GM23248 (cell line): Measurements from ENCODE around the gene MBNL1. TPM values are rescaled to one million over a fixed set of nuclear protein-coding genes. Genes with fewer than 3 reads are reported as not detected.

Experiments used
- DNase-seq: peaks from one replicate; pipeline ENCODE4 v3.0.0-alpha.2; 2015
- H2AFZ ChIP-seq: fragments of 200-600 bp; sonication (generic); 2 replicates; pipeline ENCODE4 v1.6.1; 2016; ENCODE audit warnings: antibody characterized with exemption
- H3F3A ChIP-seq: fragments of 200-600 bp; sonication (generic); 2 replicates; pipeline ENCODE4 v1.6.1; 2016; ENCODE audit warnings: mild to moderate bottlenecking, antibody characterized with exemption, mixed run types; ENCODE audit not compliant: insufficient read depth
- H3K27ac ChIP-seq: fragments of 200-600 bp; sonication (generic); 2 replicates; pipeline ENCODE4 v1.5.1; 2016; ENCODE audit warnings: mild to moderate bottlenecking
- H3K27me3 ChIP-seq: fragments of 200-600 bp; sonication (generic); replicated peaks from 2 replicates; pipeline ENCODE4 v1.6.1; 2016; ENCODE audit warnings: mild to moderate bottlenecking; ENCODE audit not compliant: insufficient read depth
- H3K36me3 ChIP-seq: fragments of 200-600 bp; sonication (generic); 2 replicates; pipeline ENCODE4 v1.6.1; 2016; ENCODE audit warnings: low read depth, mild to moderate bottlenecking
- H3K4me1 ChIP-seq: fragments of 200-600 bp; sonication (generic); 2 replicates; pipeline ENCODE4 v1.6.1; 2016; ENCODE audit warnings: mild to moderate bottlenecking; ENCODE audit not compliant: insufficient read depth
- H3K4me2 ChIP-seq: fragments of 200-600 bp; sonication (generic); one replicate; pipeline ENCODE4 v1.6.1; 2016; ENCODE audit warnings: mild to moderate bottlenecking; ENCODE audit not compliant: unreplicated experiment
- H3K4me3 ChIP-seq: fragments of 200-600 bp; sonication (generic); 2 replicates; pipeline ENCODE4 v1.5.1; 2016; ENCODE audit warnings: mild to moderate bottlenecking
- H3K79me2 ChIP-seq: fragments of 200-600 bp; sonication (generic); 2 replicates; pipeline ENCODE4 v1.6.1; 2016; ENCODE audit warnings: mild to moderate bottlenecking; ENCODE audit not compliant: insufficient read depth
- H3K9ac ChIP-seq: fragments of 200-600 bp; sonication (generic); 2 replicates; pipeline ENCODE4 v1.6.1; 2016; ENCODE audit warnings: mild to moderate bottlenecking
- H3K9me2 ChIP-seq: fragments of 200-600 bp; sonication (generic); 2 replicates; pipeline ENCODE4 v1.6.1; 2016; ENCODE audit warnings: mixed run types, mild to moderate bottlenecking, moderate library complexity; ENCODE audit not compliant: insufficient read depth
- H3K9me3 ChIP-seq: fragments of 200-600 bp; sonication (generic); one replicate; pipeline ENCODE4 v1.6.1; 2017; ENCODE audit warnings: low read depth
- H4K20me1 ChIP-seq: fragments of 200-600 bp; sonication (generic); 2 replicates; pipeline ENCODE4 v1.6.0; 2016; ENCODE audit not compliant: insufficient read depth
- EZH2 ChIP-seq: fragments of 200-600 bp; sonication (generic); IDR thresholded peaks from 2 replicates; pipeline ENCODE4 v1.6.1; 2018; ENCODE audit warnings: antibody characterized with exemption, mild to moderate bottlenecking; ENCODE audit not compliant: insufficient read depth, poor library complexity, severe bottlenecking
- EZH2phosphoT487 ChIP-seq: fragments of 200-600 bp; sonication (generic); IDR thresholded peaks from 2 replicates; pipeline ENCODE4 v1.6.1; 2018; ENCODE audit warnings: antibody characterized with exemption, moderate library complexity, mild to moderate bottlenecking, low read depth; ENCODE audit not compliant: insufficient read depth
- whole genome bisulfite sequencing, 2 experiments: methylation state at CpG; one replicate each; pipeline ENCODE4 v1.1.6; 2015 to 2017; ENCODE audit warnings: low lambda C conversion rate in 2 of 2, low coverage in 1 of 2; ENCODE audit errors: missing lambda C conversion rate in 2 of 2; 5-methylcytosine and 5-hydroxymethylcytosine counted together
- in situ Hi-C: fragments of 300-500 bp; cut with MboI; formaldehyde crosslinking; loops from 2 replicates; pipeline ENCODE4 v1.15.0; 2020
- polyA plus RNA-seq: library from polyadenylated mRNA; unstranded; fragments of >200 nt; fragmentation: Nextera tagmentation; extraction: Ambion mirVana; gene quantifications from 2 replicates; pipeline ENCODE4 v1.2.1, GENCODE V29; 2016
- total RNA-seq: library from RNA; depleted of rRNA; stranded (reverse); fragments of >200 nt; shearing (Covaris generic); gene quantifications from 2 replicates; pipeline ENCODE4 v1.2.3, GENCODE V29; 2014

The MBNL1 gene
- total and polyA plus RNA-seq, 2 experiments from 2014 or later, result 89.5 to 262 TPM

DNA sequence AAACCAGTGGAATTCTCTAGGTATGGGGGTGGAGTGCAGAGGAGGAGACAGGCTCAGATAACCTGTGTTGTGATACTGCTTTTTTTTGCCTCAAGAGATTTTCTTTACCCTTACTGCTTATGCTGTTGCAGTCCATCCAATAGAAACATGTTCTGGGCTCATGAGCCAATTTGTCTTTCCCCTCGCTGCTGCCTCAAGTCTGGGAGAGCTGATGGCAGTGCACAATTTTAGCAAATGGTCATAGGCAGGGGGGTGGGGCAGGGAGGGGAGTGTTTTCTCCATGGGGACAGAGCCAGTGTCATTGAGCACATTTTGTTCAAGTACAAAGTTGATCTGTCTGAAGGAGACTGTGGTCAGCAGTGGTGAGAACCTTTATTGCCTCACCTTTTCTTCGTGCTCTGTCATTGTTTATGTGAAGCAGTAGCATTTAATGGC lies 134.9 kb downstream of the MBNL1 start:
- TF ChIP-seq EZH2phosphoT487, result no peak
- TF ChIP-seq EZH2, result no peak
- Histone ChIP-seq H3K9me3 (no peaks in the 10 kb centered on the region), H2AFZ (no peak overlapping the region), H3K36me3 (no peaks in the 10 kb centered on the region), H3K9me2 (no peaks in the 10 kb centered on the region), H3K4me1 (peaks cover 78% of the 10 kb centered on the region), H3K27me3 (no peaks in the 10 kb centered on the region), H3K4me2 (no peak overlapping the region), H3F3A (peaks cover 44% of the 10 kb centered on the region), H3K79me2 (peaks cover 99% of the 10 kb centered on the region), H3K4me3 (no peak overlapping the region), H4K20me1 (no peaks in the 10 kb centered on the region), H3K9ac (no peak overlapping the region), H3K27ac (peak overlapping the region; percentile 18; the same call in 1 of the 2 replicates)
- DNase-seq, result no peak
- WGBS, 2 experiments, result 56 to 69% methylated on average over 2 of the region's 2 CpGs
- in situ Hi-C loops, result no loop called here

DNA sequence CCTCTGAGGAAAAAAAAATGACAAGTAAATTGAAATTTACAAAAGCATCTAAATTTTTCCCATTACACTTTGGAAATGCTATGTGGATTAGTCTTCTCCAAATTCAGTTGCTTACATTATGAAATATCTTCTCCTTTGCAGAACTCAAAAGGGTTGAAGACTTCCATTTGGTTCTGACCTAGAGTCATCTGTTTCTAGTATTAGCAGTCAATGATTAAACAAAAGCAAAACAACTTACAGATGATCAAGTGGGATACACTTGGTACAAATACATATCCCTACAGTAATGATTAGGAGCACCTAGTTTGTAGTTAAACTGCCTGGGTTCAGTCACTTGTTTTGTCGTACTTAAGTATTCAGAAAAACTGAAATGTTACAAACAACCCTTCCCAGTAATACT lies 136.2 kb downstream of the MBNL1 start:
- TF ChIP-seq EZH2phosphoT487 (no peak), EZH2 (no peak)
- in situ Hi-C loops, result no loop called here

DNA sequence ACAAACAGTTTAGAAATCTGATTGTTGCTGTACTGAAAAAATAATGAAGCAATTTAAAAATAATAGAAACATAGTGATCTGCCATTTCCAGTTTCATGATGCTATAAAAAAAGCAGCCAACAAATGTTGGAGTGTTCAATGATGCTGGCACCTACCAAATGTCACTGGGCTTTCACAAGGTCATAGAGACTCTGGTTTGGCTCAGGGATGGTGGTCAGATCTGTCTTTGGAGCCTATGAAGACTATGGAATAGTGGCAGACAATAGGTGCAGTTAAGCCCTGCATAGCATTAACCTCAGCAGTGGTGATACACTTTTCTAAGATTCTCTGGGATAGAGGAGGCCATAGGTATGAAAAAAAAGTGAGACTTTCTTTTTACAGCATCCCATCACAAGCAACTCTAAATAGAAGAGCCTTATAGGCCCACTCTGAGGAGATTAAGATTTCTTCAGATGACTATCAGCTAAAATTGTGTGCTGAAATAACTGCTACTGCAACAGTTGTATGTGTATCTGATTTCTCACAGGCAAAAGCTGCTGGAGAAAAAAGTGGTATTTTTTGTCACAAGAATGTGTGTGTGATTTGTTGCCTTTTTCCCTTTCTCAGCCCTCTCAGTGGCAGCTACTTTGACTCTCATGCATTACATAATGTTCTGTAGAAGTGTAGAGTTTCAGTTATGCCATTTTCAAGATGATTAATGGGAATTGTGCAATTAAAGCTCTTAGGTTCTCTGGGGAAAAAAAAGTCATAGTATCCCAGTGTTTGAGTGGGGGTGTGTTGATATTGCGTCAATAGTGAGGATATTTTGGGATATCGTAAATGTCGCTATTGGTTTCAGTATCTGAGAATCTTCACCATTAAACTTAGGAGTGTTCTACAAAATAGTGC lies 137.4 kb downstream of the MBNL1 start:
- DNase-seq, result peak; percentile 93
- Histone ChIP-seq H3K27ac (peak overlapping the region; percentile 94), H2AFZ (no peak overlapping the region), H3K9me3 (no peaks in the 10 kb centered on the region), H3F3A (peaks cover 24% of the 10 kb centered on the region; the same call in 1 of the 2 replicates), H3K4me1 (peaks cover 59% of the 10 kb centered on the region), H3K4me3 (peak overlapping the region; percentile 69), H4K20me1 (no peaks in the 10 kb centered on the region), H3K36me3 (no peaks in the 10 kb centered on the region), H3K9ac (peak overlapping the region; percentile 81), H3K27me3 (no peaks in the 10 kb centered on the region), H3K9me2 (no peaks in the 10 kb centered on the region), H3K79me2 (peaks cover 99% of the 10 kb centered on the region), H3K4me2 (peak overlapping the region; percentile 81)
- TF ChIP-seq EZH2phosphoT487 (peak; percentile 91), EZH2 (no peak)
- 1 to 9% methylated on average over 3 of the region's 3 CpGs for WGBS, 2 experiments
- in situ Hi-C loops, result no loop called here

More for the DNA sequence above, 136.2 kb downstream of the MBNL1 start:
- Histone ChIP-seq H3K9me3 (no peaks in the 10 kb centered on the region), H4K20me1 (no peaks in the 10 kb centered on the region), H3K4me2 (no peak overlapping the region), H3K4me3 (no peak overlapping the region), H3K4me1 (peaks cover 71% of the 10 kb centered on the region), H3K79me2 (peaks cover 99% of the 10 kb centered on the region), H3K27me3 (no peaks in the 10 kb centered on the region), H2AFZ (no peak overlapping the region), H3K9me2 (no peaks in the 10 kb centered on the region), H3K36me3 (no peaks in the 10 kb centered on the region), H3F3A (peaks cover 33% of the 10 kb centered on the region), H3K27ac (peak overlapping the region; percentile 94), H3K9ac (no peak overlapping the region)
- DNase-seq, result no peak
- 93 to 98% methylated on average over 1 of the region's 1 CpG for WGBS, 2 experiments

DNA sequence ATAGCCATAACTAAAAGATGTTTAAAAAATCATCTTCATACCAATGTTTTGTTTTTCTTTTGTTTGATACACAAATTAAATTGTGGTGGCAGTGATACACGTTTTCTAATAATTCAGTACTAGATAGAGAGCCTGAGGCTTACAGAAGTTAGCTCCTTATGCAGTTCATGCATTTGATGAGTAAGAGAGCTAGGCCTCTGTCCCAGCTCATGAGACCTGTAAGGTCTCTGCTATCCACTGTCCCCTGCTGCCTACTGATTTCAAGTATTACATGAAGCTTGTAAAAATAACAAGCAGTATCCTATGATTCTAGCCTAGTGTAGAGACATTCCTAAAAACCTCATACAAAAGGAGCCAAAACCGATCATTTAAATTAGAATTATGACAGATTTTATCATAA lies 144.5 kb downstream of the MBNL1 start:
- Histone ChIP-seq H3K4me3 (no peak overlapping the region), H3K36me3 (peaks cover 18% of the 10 kb centered on the region), H3K9me3 (no peaks in the 10 kb centered on the region), H2AFZ (no peak overlapping the region), H3K4me1 (peaks cover 20% of the 10 kb centered on the region), H3K4me2 (no peak overlapping the region), H4K20me1 (peaks cover 8% of the 10 kb centered on the region; the same call in 1 of the 2 replicates), H3K9ac (no peak overlapping the region), H3K79me2 (peaks cover 100% of the 10 kb centered on the region), H3K27ac (no peak overlapping the region), H3F3A (peaks cover 40% of the 10 kb centered on the region), H3K9me2 (no peaks in the 10 kb centered on the region), H3K27me3 (no peaks in the 10 kb centered on the region)
- 63 to 64% methylated on average over 2 of the region's 2 CpGs for WGBS, 2 experiments
- in situ Hi-C loops, result no loop called here
- TF ChIP-seq EZH2phosphoT487, result no peak
- no peak for TF ChIP-seq EZH2
- peak; percentile 47 for DNase-seq
